ENCODE data around the gene GBX2. TPM values are rescaled to one million over a fixed set of nuclear protein-coding genes. Genes with fewer than 3 reads are reported as not detected.

GBX2 gene
- total RNA-seq, 1 donor: not detected

DNA sequence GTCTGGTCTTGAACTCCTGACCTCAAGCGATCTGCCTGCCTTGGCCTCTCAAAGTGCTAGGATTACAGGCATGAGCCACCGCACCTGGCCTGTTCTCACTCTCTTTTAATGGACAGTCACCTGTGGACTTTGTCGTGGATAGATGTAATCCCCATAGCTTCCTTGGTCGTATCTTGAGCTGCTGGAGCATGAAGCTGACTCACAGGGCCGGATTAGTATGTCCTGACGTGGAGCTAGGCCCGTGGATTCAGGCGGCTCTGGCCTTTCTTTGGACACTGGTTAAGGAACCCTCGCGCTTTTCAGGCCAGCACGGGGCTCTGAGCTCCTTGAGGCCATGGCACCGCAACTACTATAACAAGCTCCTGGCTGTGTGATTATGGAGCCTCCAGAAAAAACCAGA, 27.5 kb upstream of the GBX2 start:
- Histone ChIP-seq H3K36me3 (ENCODE audit: insufficient read depth, low read length) (no peaks in the 10 kb centered on the region), H3K79me2 (ENCODE audit: insufficient read depth, low read length) (no peaks in the 10 kb centered on the region), H2AFZ (ENCODE audit: low read length) (no peak overlapping the region), H3K9me3 (ENCODE audit: low read depth, low read length) (no peaks in the 10 kb centered on the region), H4K20me1 (ENCODE audit: insufficient read depth, low read length) (no peaks in the 10 kb centered on the region), H3K4me3 (ENCODE audit: insufficient read depth, low read length) (no peak overlapping the region), H3K4me2 (ENCODE audit: insufficient read depth, low read length) (no peak overlapping the region), H3K27me3 (ENCODE audit: insufficient read depth, low read length) (no peaks in the 10 kb centered on the region), H3K27ac (ENCODE audit: low read depth, low read length) (no peak overlapping the region), H3K4me1 (ENCODE audit: insufficient read depth, low read length) (no peaks in the 10 kb centered on the region)
- TF ChIP-seq, protein P1, sequence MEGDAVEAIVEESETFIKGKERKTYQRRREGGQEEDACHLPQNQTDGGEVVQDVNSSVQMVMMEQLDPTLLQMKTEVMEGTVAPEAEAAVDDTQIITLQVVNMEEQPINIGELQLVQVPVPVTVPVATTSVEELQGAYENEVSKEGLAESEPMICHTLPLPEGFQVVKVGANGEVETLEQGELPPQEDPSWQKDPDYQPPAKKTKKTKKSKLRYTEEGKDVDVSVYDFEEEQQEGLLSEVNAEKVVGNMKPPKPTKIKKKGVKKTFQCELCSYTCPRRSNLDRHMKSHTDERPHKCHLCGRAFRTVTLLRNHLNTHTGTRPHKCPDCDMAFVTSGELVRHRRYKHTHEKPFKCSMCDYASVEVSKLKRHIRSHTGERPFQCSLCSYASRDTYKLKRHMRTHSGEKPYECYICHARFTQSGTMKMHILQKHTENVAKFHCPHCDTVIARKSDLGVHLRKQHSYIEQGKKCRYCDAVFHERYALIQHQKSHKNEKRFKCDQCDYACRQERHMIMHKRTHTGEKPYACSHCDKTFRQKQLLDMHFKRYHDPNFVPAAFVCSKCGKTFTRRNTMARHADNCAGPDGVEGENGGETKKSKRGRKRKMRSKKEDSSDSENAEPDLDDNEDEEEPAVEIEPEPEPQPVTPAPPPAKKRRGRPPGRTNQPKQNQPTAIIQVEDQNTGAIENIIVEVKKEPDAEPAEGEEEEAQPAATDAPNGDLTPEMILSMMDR (IDR thresholded peaks at IDR 0.05; ENCODE audit: extremely low read depth, low read depth, low read length): no peak
- no peak for DNase-seq (ENCODE audit: insufficient read length, low spot score, missing footprints)

DNA sequence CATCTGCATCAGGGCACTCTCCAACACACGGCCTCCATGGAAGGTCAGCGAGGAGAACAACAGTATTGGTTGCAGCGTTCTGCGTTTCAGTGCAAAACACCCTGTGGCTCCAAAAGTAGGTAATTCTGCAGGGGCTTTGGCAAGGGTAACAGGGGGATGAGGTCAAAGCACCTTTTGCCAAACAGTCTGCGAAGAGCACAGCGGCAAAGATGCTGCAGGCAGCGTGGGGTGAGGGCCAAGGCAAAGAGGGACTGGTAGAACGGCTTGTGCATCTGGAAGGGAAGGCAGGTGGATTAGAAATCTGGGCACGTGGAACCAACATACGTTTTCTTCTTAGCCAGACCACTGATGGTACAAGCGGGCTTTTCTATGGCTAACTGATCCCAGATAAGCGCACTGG, 26.6 kb upstream of the GBX2 start:
- no peaks in the 10 kb centered on the region for H3K4me1 ChIP-seq (ENCODE audit: insufficient read depth, low read length)
- H2AFZ ChIP-seq (ENCODE audit: low read length): no peak overlapping the region
- H3K36me3 ChIP-seq (ENCODE audit: insufficient read depth, low read length): no peaks in the 10 kb centered on the region
- H3K79me2 ChIP-seq (ENCODE audit: insufficient read depth, low read length): no peaks in the 10 kb centered on the region
- H3K27me3 ChIP-seq (ENCODE audit: insufficient read depth, low read length): no peaks in the 10 kb centered on the region
- no peak overlapping the region for H3K4me2 ChIP-seq (ENCODE audit: insufficient read depth, low read length)
- DNase-seq (ENCODE audit: insufficient read length, low spot score, missing footprints): peak; percentile 15
- H3K9me3 ChIP-seq (ENCODE audit: low read depth, low read length): no peaks in the 10 kb centered on the region
- H3K4me3 ChIP-seq (ENCODE audit: insufficient read depth, low read length): no peak overlapping the region
- no peaks in the 10 kb centered on the region for H4K20me1 ChIP-seq (ENCODE audit: insufficient read depth, low read length)
- no peak overlapping the region for H3K27ac ChIP-seq (ENCODE audit: low read depth, low read length)
- TF ChIP-seq, protein P1 (IDR thresholded peaks at IDR 0.05; ENCODE audit: extremely low read depth, low read depth, low read length): no peak

DNA sequence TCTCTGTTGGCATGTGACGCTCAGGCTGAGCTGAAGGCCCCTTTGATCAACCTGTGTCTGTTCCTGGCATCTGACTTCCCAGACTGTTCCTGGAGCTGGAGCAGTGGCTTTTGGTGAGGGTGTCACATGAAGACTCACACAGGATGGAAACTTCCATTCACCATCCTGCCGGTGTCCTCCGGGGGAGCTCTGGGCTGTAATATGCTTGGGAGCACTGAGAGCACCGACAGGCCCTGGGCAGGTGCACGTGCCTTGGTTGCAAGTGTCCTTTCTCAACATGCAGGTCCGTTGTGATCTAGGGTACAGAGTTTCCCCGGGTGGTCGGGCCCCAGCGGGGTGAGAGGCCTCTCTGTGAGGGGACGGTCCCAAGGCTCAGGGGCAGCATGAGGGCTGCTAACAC, 24.8 kb upstream of the GBX2 start:
- H3K4me1 ChIP-seq (ENCODE audit: insufficient read depth, low read length): no peaks in the 10 kb centered on the region
- TF ChIP-seq, protein P1 (IDR thresholded peaks at IDR 0.05; ENCODE audit: extremely low read depth, low read depth, low read length): no peak
- no peaks in the 10 kb centered on the region for H3K27me3 ChIP-seq (ENCODE audit: insufficient read depth, low read length)
- no peak overlapping the region for H3K27ac ChIP-seq (ENCODE audit: low read depth, low read length)
- H3K79me2 ChIP-seq (ENCODE audit: insufficient read depth, low read length): no peaks in the 10 kb centered on the region
- no peak for DNase-seq (ENCODE audit: insufficient read length, low spot score, missing footprints)
- no peak overlapping the region for H2AFZ ChIP-seq (ENCODE audit: low read length)
- no peak overlapping the region for H3K4me3 ChIP-seq (ENCODE audit: insufficient read depth, low read length)
- H3K4me2 ChIP-seq (ENCODE audit: insufficient read depth, low read length): no peak overlapping the region
- H3K9me3 ChIP-seq (ENCODE audit: low read depth, low read length): no peaks in the 10 kb centered on the region
- no peaks in the 10 kb centered on the region for H4K20me1 ChIP-seq (ENCODE audit: insufficient read depth, low read length)
- no peaks in the 10 kb centered on the region for H3K36me3 ChIP-seq (ENCODE audit: insufficient read depth, low read length)

DNA sequence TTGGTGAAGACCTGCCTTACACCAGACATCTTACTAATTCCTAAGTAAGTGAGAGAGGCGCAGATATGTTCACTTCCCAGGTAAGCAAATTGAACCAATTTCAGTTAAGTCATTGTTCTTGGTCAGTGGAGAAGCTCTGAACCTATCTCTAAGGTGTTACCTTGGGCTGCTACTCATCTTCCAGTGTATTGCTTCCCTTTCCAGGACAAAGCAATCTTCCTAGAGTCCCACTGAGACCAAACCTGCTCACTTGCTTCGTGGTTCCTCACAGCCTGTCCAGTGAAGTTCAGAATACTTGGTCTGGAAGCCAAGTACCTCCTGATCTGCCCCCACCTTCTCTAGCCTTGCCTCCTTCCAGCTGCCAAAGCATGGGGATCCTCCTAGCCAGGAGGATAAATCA, 22.5 kb upstream of the GBX2 start:
- Histone ChIP-seq H3K36me3 (ENCODE audit: insufficient read depth, low read length) (no peaks in the 10 kb centered on the region), H3K27me3 (ENCODE audit: insufficient read depth, low read length) (no peaks in the 10 kb centered on the region), H3K79me2 (ENCODE audit: insufficient read depth, low read length) (no peaks in the 10 kb centered on the region), H3K4me3 (ENCODE audit: insufficient read depth, low read length) (no peak overlapping the region), H3K27ac (ENCODE audit: low read depth, low read length) (no peak overlapping the region), H3K4me2 (ENCODE audit: insufficient read depth, low read length) (no peak overlapping the region), H4K20me1 (ENCODE audit: insufficient read depth, low read length) (no peaks in the 10 kb centered on the region), H3K9me3 (ENCODE audit: low read depth, low read length) (no peaks in the 10 kb centered on the region), H3K4me1 (ENCODE audit: insufficient read depth, low read length) (no peaks in the 10 kb centered on the region), H2AFZ (ENCODE audit: low read length) (no peak overlapping the region)
- TF ChIP-seq, protein P1 (IDR thresholded peaks at IDR 0.05; ENCODE audit: extremely low read depth, low read depth, low read length): no peak
- DNase-seq (ENCODE audit: insufficient read length, low spot score, missing footprints): peak; percentile 5

Data from osteoblast (primary cell).